ENCODE measurements around the gene VPS9D1.

VPS9D1 gene

DNA sequence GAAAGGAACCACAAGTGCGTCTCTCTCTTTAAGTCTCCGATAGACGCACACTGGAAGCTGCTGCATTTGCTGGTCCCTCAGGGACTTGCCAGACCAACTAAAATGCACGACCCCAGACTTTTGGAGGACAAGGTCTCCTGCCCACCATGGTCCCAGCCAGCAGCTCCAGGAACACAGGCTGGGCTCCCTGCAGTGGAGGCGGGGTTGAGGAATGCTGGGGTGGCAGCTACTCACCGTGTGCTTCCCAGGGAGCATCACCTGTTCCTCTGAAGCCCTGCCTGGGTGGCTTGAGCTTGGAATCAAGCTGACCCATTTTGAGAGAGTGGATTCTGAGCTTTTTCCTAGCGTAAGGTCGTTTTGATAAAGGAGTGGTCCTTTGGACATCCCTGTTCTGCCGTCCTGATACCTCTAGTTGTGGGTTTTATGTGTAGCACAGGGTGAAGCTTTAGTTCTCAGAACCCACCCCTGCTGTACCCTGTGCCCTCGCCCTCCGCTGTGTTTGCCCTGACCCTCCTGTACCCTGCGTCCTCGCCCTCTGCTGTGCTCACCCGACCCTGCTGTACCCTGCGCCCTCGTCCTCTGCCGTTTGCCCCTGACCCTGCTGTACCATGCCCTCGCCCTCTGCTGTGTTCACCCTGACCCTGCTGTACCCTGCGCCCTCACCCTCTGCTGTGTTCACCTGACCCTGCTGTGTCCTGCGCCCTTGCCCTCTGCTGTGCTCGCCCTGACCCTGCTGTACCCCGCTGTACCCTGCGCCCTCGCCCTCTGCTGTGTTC lies 11.6 kb upstream of the VPS9D1 start:
- no peak for DNase-seq (ENCODE audit: low read depth in 2 of 2)

DNA sequence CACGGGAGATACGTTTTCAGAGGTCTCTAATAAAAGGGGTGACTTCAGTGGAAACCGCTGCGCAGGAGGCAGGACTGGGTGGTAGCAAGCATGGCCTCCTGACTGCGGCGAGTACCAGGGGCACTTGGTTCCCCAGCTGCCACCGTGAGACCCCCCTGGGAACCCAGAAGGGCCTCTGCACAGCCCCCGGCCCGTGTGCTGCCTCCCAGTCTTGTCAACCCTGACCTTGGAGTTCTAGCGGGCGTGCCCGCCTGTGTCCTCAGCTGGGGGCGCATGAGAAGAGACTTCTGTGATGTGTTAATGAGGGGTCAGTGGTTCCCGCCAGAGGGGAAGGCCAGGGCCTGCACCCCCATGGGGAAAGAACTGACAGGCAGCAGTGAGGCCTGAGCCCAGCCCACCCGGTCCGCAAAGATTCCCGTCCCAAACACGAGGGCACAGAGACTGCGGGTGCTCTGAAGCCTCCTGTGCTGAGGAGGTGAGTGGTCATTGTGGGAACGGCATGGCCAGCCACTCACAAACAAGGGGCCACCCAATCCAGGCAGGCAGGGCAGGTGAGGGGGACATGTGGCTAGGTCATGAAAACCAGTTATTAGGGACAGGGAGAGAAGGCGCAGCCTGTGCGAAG lies 10.0 kb upstream of the VPS9D1 start:
- DNase-seq (ENCODE audit: low read depth in 2 of 2), result no peak

DNA sequence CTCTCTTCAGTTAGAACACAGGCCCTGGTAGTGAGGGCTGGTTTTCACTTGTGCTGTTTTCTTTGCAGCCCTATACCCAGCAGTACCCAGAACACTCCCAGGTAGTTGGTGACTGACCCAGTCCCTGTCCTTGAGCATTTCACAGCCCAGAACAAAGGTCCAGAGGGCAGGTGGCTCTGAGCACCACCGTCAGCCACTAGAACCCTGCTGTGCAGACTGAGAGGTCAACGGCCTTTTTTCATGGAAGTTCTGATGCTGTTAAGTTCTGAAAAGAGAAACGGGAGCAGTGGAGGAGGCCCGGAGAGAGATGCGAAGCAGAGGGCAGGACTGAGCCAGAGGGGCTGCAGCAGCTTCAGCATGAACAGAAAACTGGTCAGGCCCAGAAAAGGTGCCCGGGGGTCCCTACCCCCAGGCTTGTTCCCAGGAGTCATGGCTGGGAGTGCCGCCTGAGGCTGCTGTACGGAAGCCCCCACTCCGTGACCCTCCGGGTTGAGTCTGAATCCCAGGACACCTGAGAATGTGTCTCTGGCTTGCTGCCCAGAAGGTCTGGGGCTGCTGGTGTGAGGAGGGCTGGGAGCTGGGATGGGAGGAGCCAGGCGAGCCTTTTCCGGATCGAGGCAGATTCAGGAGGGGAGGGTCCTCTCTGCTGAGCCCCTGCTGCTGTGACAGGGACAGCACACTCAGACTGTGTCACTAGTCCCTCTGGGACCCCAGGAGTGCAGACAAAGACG lies 9.3 kb upstream of the VPS9D1 start:
- no peak for DNase-seq (ENCODE audit: low read depth in 2 of 2)

DNA sequence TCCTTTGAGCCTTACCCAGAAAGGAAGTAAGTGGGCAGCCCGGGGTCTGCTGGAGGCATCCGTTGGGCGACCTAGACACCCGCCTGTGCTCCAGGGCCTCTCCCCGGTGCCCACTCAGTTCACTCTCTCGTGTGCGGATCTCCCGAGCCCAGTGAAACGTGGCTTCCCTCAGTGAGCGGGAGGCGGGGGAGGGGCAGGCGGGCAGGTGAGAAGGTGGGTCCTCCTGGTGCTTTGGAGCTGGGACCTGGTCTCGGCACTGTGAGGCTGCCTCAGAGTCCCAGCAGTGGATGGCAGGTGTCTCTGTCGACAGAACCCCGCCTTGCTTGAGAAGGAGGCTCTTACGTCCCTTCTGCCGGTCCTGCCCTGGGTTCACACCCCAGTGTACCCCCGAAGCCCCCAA lies 8.6 kb upstream of the VPS9D1 start:
- no peak for DNase-seq (ENCODE audit: low read depth in 2 of 2)

DNA sequence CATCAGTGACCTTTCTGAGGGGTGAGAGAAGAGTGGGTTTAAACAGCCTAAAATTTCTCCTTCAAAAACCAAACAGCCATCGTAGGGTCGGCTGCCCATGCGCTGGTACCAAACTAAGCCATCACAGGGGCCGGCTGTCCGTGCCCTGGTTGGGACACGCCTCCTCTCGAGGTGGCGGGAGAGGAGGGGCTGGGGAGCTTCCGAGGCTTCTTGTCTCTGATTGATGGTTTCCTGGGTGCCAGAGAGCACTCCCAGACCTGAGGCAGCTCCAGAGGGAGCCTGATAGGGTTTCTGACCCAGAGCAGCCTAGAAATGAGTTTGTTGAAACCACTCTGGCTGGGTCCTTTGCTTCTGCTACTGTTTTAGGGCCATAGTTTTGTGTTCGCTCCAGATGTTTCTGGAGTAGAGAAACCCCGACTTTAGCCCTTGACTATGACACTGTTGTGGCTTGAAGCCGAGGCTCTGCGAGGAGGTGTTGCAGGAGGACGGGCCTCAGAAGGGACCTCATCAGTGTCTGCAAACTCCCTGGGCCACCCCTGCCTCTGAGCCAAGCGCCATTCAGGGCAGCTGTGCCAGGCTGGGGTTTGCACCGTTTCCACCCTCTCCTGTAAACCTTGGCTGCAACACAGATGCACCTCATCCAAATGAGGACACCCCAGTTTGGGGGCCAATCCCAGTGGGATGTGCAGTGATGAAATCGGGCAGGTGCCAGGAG lies 6.9 kb upstream of the VPS9D1 start:
- DNase-seq (ENCODE audit: low read depth in 2 of 2), result no peak

DNA sequence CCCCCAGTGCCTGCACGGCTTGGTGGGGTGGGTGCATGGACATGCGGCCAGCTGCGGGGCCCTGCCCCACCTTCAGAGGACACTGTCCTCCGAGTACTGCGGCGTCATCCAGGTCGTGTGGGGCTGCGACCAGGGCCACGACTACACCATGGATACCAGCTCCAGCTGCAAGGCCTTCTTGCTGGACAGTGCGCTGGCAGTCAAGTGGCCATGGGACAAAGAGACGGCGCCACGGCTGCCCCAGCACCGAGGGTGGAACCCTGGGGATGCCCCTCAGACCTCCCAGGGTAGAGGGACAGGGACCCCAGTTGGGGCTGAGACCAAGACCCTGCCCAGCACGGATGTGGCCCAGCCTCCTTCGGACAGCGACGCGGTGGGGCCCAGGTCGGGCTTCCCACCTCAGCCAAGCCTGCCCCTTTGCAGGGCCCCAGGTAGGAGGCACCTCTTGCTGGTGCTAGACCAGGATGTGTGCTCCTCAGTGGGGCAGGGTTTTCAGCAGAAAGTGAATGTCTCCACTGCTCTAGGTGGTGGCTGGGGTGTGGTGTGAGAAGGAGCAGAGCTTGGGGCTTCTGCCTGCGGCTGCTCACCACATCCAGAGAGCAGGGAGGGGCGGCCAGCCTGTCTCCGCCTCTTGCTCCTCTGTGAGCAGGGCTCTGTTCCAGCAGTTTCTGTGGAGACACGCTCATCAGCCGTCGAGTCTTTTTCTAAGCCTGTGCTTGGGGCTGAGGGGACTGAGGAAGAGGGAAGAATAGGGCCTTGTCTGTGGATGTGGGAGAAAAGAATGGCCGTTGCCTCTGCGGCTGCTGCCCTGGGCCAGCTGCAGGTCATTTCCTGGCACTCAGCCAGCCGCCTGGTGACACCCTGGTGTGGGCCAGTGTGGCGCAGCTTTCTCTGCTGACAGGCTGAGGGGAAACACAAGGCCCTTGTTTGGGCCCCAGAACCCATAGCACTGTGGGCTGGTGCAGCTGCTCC lies 2.9 kb upstream of the VPS9D1 start:
- peak; percentile 64 to 65 for DNase-seq (ENCODE audit: low read depth in 2 of 2)

DNA sequence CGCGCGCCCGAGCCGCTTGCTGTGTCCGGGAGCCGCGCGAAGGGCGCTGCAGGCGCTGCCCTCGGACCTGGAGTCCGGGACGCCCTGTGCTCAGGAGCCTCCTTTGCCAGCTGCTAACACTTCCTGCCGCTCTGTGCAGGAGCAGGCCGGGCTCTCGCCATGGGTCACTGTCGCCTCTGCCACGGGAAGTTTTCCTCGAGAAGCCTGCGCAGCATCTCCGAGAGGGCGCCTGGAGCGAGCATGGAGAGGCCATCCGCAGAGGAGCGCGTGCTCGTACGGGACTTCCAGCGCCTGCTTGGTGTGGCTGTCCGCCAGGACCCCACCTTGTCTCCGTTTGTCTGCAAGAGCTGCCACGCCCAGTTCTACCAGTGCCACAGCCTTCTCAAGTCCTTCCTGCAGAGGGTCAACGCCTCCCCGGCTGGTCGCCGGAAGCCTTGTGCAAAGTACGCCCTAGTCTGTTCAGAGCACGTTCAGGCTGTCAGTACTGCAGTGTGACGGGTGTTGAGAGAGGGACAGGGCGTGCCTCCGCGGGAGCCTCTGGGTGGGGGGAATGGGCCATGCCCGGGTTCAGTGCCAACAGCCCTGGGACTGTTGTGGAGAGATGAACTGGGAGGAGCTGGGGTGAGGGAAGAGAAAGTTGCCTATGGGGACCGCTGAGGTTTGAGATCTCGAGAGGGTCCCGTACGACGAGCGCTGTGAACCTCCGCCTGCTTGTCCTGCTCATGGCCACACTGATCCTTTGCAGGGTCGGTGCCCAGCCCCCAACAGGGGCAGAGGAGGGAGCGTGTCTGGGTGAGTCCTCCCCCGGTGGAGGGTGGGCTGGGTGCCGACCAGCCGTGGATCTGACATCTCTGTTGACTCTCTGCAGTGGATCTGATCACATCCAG lies 1.9 kb upstream of the VPS9D1 start:
- peak; percentile 28 to 37 for DNase-seq (ENCODE audit: low read depth in 2 of 2)

DNA sequence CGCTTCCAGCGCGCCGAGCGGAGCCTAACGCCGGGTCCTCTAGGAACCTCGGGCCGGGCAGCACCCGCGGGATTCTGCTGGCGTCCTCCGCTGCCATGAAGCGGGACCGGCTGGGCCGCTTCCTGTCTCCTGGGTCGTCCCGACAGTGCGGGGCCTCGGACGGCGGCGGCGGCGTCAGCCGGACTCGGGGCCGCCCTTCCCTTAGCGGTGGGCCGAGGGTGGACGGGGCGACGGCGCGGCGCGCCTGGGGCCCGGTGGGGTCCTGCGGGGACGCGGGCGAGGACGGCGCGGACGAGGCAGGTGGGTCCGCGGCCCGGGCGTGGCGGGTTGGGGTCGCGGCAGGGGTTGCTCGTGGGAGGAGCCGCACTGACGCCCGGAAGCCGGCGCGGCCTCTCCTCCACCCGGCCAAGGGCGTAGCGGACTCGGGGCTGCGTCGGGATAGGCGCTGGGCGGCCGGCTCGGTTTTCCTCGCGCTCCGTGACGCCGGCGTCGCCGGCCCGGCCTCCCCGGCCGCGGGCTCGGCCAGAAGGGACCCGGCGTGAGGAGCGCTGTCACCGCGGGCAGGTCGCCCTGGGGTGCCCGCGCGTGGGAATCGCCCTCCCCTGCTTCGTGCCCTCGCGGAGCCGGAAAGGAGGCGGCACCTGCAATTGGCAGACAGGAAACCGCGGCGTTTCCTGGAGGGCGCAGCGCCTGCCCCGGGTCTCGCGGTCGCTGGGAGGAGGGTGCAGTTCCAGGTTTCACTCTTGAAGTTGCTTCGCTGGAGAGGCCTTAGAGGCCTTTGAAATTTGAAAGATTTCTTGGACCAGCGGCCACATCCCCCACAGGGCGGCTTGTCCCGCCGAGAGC lies 1.1 kb upstream of the VPS9D1 start:
- DNase-seq (ENCODE audit: low read depth in 2 of 2), result peak; percentile 77 to 78

DNA sequence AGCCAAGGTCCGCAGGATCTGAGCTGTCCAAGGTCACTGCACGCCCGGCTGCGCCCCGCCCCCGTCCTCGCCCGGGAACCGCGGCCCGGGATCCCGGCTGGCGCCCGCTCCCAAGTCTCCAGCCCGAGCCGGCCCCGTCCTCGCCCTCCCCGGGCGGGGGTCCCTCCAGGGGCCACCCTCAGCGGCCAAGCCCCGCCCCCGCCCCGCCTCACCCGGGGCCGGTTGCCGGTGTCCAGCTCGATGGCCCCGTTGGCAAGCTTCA lies 216 bp downstream of the VPS9D1 start:
- no peak for DNase-seq (ENCODE audit: low read depth in 2 of 2)

DNA sequence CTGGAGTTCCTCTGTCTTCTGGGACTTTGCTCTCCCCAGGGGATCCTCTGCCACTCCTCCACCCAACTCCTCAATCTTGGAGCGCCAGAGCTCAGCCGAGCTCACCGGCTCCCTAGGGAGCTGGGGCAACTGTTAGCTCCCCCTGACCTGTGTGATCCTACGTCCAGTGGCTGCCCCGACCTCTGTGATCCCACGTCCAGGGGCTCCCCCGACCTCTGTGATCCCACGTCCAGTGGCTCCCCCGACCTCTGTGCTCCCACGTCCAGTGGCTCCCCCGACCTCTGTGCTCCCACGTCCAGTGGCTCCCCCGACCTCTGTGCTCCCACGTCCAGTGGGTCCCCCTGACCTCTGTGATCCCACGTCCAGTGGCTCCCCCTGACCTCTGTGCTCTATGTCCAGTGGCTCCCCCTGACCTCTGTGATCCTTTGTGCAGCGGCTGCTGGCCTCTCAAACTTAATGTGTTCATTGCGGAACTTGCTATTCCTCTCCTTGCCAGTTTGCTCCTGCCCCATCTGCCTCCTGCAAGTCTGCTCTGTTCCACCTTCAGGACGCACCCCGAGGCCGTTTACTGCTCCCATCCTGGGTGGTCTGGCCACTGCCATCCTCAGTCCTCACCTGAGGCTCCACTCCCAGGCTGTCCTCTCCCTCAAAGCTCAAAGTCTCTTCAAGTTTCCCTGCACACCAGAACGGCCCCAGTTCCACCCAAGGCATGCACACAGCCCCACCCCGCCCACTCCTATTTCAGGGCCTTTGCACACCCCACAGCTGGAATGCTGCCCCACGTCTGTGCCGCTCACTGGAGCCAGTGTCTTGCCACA lies 2.8 kb downstream of the VPS9D1 start:
- DNase-seq (ENCODE audit: low read depth in 2 of 2), result no peak

DNA sequence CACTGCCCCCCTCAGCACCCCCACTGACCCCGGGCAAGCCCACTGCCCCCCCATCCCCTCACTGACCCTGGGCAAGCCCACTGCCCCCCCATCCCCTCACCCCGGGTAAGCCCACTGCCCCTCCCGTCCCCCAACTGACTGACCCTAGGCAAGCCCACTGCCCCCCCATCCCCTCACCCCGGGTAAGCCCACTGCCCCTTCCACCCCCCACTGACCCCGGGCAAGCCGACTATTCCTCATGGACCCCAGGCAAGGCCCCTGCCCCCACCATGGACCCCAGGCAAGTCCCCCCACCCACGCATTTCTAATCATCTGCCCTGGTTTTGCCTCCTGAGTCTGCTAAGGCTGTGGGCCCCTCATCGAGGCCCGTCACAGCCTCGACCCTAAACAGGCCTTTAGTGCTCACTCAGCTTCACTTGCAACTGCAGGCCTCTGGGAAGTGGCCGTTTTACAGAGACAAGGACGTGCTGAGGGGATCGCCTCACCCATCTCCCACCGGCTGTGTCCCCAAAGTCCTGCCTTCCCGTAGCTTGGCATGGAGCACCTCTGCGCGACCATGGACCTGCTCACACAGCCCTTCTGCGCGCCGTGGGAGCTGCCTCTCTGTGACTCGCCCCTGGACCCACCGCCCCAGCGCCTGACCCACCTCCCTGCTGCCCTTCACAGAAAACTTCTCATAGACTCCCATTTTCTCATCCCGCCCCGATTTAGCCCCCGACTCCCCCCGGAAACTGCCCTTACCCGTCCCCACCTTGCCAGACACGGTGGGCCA lies 3.6 kb downstream of the VPS9D1 start:
- DNase-seq (ENCODE audit: low read depth in 2 of 2), result no peak

DNA sequence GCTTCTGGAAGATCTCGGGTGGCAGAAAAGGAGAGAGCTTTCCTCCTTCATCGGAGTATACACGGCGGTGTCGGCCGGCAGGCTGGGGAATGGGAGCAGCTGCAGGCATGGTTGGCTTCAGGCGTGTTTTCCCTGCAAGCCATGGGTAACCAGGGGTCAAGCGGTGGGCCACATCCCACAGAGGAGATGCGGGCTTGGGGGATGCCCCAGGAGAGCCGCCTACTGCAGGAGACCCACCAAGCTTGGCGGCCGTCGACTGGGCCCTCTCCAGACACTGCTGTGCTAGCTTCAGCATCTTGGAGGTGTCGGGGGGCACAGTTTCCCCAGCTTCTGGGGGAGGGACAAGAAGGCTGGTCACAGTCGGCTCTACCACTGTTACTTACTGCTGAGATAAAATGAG lies 4.2 kb downstream of the VPS9D1 start:
- DNase-seq (ENCODE audit: low read depth in 2 of 2), result no peak

DNA sequence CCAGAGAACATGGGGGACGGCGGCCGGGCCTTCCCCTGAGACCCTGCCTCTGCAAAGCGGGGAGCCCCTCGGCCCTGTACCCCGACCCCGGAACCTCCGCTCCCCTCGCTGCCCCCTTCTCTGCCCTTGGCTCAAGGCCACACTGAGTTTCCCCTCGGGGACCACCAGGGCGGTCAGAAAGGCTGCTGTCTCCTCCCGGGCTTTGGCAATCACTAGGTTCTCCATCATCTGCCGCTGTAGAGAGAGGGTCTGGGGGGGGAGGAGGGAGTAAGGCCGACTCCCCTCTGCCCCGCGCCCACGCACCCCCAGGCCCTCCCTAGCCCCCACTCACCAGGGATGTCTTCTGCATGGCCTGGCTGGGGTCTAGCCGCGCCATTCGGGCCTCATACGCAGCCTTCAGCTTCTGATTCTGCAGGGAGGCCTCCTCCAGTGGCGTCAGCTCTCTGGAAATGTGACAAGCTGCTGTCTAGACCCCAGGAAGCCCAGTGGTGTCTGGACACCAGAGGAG lies 8.4 kb downstream of the VPS9D1 start:
- DNase-seq (ENCODE audit: low read depth in 2 of 2), result no peak

DNA sequence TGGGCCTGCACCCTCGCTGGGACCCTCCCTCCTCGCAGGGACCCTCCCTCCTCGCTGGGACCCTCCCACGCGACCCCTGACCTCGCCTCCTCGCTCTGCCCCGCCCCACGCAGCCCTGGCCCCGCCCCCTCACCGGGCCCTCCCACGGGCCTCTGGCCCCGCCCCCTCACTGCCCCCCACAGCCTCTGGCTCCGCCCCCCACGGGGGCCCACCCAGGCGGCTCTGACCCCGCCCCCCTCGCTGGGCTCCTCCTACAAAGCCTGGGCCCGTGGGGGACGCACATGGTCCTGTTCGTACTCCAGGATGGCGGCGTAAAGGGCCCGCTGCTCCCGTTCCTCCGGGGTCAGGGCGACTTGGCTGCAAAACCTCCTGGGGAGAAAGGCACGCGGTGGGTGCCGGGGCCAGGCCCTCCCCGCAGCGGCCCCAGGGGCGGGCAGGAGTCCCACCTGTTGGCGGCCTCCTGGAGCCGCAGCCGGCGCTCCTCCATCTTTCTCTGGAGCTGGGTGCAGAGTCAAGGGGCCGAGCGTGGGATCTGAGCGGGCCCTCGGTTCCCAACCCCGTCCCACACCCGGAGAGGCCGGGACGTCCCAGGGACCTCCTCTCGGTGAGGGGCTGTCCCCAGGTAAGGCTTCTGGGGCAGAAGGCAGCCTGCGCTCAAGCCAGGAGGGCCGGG lies 9.0 kb downstream of the VPS9D1 start:
- peak; percentile 53 to 58 for DNase-seq (ENCODE audit: low read depth in 2 of 2)

DNA sequence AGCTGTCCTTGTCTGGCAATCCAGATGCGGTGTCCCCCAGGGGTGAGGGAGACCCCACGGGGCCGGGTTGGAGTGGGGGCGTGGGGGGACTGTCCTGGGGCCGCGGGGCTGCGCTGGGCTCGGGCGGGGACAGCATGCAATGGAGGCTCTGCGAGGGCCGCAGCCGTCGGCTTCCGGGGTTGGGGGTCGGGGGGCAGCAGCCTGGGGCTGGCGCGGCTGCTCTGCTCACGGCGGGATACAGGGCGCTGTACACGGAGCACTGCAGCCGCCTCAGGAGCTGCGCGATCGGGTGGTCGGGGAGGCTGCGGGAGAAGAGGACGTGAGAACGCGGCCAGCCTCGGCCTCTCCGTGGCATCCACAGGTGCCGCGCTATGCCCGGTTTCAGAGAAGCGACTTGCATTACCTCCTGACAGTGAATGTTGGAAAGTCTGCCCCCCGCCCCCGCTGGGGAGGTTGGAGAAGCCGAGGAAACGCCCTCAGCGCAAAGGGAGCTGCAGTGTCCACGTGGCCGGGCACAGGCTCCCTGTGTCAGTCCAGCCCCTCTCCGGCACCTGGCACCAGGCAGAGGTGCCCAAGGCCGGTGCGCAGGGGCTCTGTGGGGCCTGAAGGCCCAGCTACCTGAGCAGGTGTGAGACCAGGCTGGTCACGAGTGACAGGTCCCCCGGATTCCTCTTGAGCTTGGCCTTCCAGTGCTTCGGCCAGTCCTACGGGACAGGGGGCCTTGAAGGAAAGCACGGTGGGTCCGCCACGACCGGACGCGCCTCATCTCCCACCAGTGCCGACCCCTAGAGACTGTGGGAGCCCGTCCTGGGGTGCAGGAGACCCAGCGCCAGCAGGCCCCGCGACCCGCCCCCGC lies 9.8 kb downstream of the VPS9D1 start:
- no peak for DNase-seq (ENCODE audit: low read depth in 2 of 2)

Data from stimulated activated CD8-positive, alpha-beta memory T cell treated with anti-CD3 and anti-CD28 coated beads, Interleukin-7, amount 100 ng/mL, for 1 hour (primary cell).